ENCODE measurements around the gene ZSCAN23. TPM values are rescaled to one million over a fixed set of nuclear protein-coding genes. Genes with fewer than 3 reads are reported as not detected.

Gene ZSCAN23
- total and polyA plus RNA-seq, 2 of the 8 experiments (the other 6 are each of a cell fraction or from before 2014, with no cell fraction given): 0.74 to 5.3 TPM

DNA sequence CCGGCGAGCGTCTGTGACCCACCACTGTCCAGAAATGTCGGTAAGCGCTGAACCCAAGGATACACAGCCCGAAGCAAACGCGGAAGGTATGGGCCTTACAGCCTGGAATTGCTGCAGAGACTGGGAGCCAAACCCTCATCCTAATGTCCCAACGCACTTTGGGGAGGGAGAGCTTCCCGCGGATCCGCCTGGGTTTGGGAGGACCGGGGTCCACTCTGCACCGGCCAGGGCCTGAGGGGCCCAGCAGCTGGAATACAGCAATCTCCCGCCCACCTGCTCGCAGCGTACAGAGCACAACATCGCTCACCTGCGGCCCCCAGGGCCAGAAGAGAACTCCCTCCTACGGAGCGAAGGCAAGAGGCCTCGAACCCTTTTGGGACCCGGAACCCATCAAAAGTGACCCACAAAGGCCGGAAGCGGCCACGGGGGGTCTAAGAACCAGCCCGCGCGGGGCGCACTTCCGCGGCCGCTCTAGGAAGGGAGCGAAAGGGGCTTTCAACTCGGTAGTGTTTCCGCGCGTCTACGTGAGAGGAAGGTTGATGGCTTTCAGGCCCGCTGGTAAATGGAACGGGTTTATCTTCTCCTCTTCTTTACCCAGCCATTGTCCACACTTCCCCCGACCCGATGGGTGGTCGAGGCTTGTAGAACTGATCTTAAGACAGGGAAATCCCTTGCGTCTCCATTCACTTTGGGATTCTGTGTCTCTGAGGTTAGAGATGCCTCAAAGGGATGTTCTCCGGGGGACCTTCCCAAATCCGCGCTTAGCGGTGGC lies 43.8 kb downstream of the ZSCAN23 start, which contains the start of gene ZSCAN12:
ZSCAN12 (minus strand) TSS at position 398 of the 772 bp plus-strand sequence. CDS start 1,342 bp downstream, outside the sequence.
- ChIA-PET POLR2A (ENCODE audit: partially characterized antibody) (interaction anchor here (0.7 to 7.1 kb wide), 10 partner anchors 10 to 223 kb away, joined by 3 to 62 read pairs (median 4); partner anchors contain the start of gene ZSCAN23), CTCF (ENCODE audit: partially characterized antibody) (interaction anchor here (0.6 to 1.9 kb wide), 5 partner anchors 16 to 143 kb away, joined by 3 to 9 read pairs (median 3); partner anchors contain the start of gene ZSCAN23)
- no peaks in the 10 kb centered on the region for H3K9me3 ChIP-seq (ENCODE audit: insufficient read depth in 2 of 2, low read depth in 1 of 2, low read length in 1 of 2)
- H2BK120ac ChIP-seq (replicated peaks; ENCODE audit: low read depth, low read length): peak within 1 kb of the TSS; percentile 34
- DNase-seq (ENCODE audit: low read depth in 1 of 2, low spot score in 2 of 2) (peak; percentile 62 to 91), FAIRE-seq (peak; percentile 77)
- H3K56ac ChIP-seq (replicated peaks; ENCODE audit: insufficient read length, low read depth, low read length): peak within 1 kb of the TSS; percentile 71
- peak within 1 kb of the TSS; percentile 99 for H2AFZ ChIP-seq (ENCODE audit: low read length)
- H3K4ac ChIP-seq (replicated peaks; ENCODE audit: insufficient read length, low read depth, low read length): no peak within 1 kb of the TSS
- peaks cover 0 to 3% (median 0%) of the 10 kb centered on the region in 4 experiments; a peak in 2 of 7 replicates for H3K27me3 ChIP-seq (replicated peaks in 1 of 4; ENCODE audit: control insufficient read depth in 3 of 4, extremely low read depth in 1 of 4, insufficient read depth in 3 of 4, low read length in 3 of 4)
- H3K4me1 ChIP-seq (replicated peaks in 1 of 4; ENCODE audit: control insufficient read depth in 3 of 4, insufficient read depth in 4 of 4, low read length in 3 of 4): peaks cover 0 to 2% (median 0%) of the 10 kb centered on the region in 4 experiments; a peak in 4 of 7 replicates
- peaks cover 0 to 41% of the 10 kb centered on the region in 2 experiments; a peak in 3 of 4 replicates for H3K79me2 ChIP-seq (ENCODE audit: control insufficient read depth in 1 of 2, insufficient read depth in 2 of 2, low read length in 2 of 2)
- peak within 1 kb of the TSS; percentile 97 for H3K18ac ChIP-seq (ENCODE audit: extremely low read depth, low read length)
- peak within 1 kb of the TSS; percentile 34; the same call in 1 of the 2 replicates for H2BK20ac ChIP-seq (ENCODE audit: low read length)
- peaks cover 2 to 17% (median 9%) of the 10 kb centered on the region in 4 experiments; a peak in 5 of 8 replicates for H3K36me3 ChIP-seq (ENCODE audit: control insufficient read depth in 2 of 4, insufficient read depth in 4 of 4, low read length in 3 of 4)
- peak within 1 kb of the TSS; percentile 77 for H4K5ac ChIP-seq (ENCODE audit: insufficient read length, low read depth, low read length)
- H3K14ac ChIP-seq (ENCODE audit: insufficient read length): no peak within 1 kb of the TSS
- no peak within 1 kb of the TSS for H3K23ac ChIP-seq (ENCODE audit: insufficient read length)
- H4K8ac ChIP-seq (ENCODE audit: extremely low read depth, insufficient read depth, low read length): peak within 1 kb of the TSS; percentile 69; the same call in 1 of the 2 replicates
- H2BK15ac ChIP-seq (ENCODE audit: low read length): peak within 1 kb of the TSS; percentile 31
- H3K27ac ChIP-seq (ENCODE audit: low read depth, low read length): peak within 1 kb of the TSS; percentile 80
- no peaks in the 10 kb centered on the region for H3K23me2 ChIP-seq (ENCODE audit: low read depth, low read length)
- H3K79me1 ChIP-seq (ENCODE audit: low read depth, low read length): no peaks in the 10 kb centered on the region
- peak within 1 kb of the TSS; percentile 67 to 97 (median 93) for H3K4me3 ChIP-seq (ENCODE audit: extremely low read depth in 1 of 4, insufficient read depth in 2 of 4, low read depth in 3 of 4, low read length in 4 of 4)
- peaks cover 0 to 1% of the 10 kb centered on the region in 2 experiments for H4K20me1 ChIP-seq (replicated peaks in 1 of 2; ENCODE audit: control insufficient read depth in 1 of 2, insufficient read depth in 2 of 2, low read length in 2 of 2)
- peak within 1 kb of the TSS; percentile 65 to 91 for H3K4me2 ChIP-seq (ENCODE audit: insufficient read depth in 1 of 2, low read depth in 2 of 2, low read length in 2 of 2)
- no peak within 1 kb of the TSS for H2AK5ac ChIP-seq (ENCODE audit: low read depth, low read length)
- peak within 1 kb of the TSS; percentile 84 for H2BK5ac ChIP-seq (ENCODE audit: low read depth, low read length)
- 1% methylated on average over 44 of the region's 49 CpGs; no CpG with 5 or more reads in 1 of the 2 experiments for WGBS, 2 experiments (ENCODE audit: extremely low coverage in 1 of 2, insufficient coverage in 1 of 2, insufficient read length in 1 of 2, insufficient replicate concordance in 2 of 2, low coverage in 1 of 2, low lambda C conversion rate in 2 of 2, missing lambda C conversion rate in 1 of 2)
- peak within 1 kb of the TSS; percentile 78 to 88 (median 82) for H3K9ac ChIP-seq (replicated peaks in 1 of 4; ENCODE audit: extremely low read depth in 1 of 4, low read depth in 3 of 4, low read length in 3 of 4)
- no peak within 1 kb of the TSS for H2BK12ac ChIP-seq (ENCODE audit: low read depth, low read length)
- H4K91ac ChIP-seq (replicated peaks; ENCODE audit: insufficient read length, low read length): peak within 1 kb of the TSS; percentile 32
- peak; percentile 61 for TF ChIP-seq CTBP2 (IDR thresholded peaks at IDR 0.05; ENCODE audit: borderline replicate concordance, insufficient read depth, insufficient read length, low read length)
- no peak; the same call in 1 of the 2 replicates for TF ChIP-seq TEAD4 (IDR thresholded peaks at IDR 0.05; ENCODE audit: low read depth, low read length)
- peak; percentile 90 for TF ChIP-seq ASH2L (IDR thresholded peaks at IDR 0.05; ENCODE audit: low read length)
- peak; percentile 82 for TF ChIP-seq PHF8 (conservative IDR thresholded peaks at IDR 0.05; ENCODE audit: low read depth, low read length)
- TF ChIP-seq TAF7 (optimal IDR thresholded peaks at IDR 0.05; ENCODE audit: borderline replicate concordance, low read depth, low read length): peak; percentile 72
- TF ChIP-seq SAP30 (IDR thresholded peaks at IDR 0.05; ENCODE audit: insufficient read depth, insufficient replicate concordance, low read length): peak; percentile 24
- TF ChIP-seq BRCA1 (IDR thresholded peaks at IDR 0.05; ENCODE audit: low read depth, low read length): no peak
- no peak for TF ChIP-seq MAFK (IDR thresholded peaks at IDR 0.05; ENCODE audit: low read depth, low read length)
- TF ChIP-seq JUND (IDR thresholded peaks at IDR 0.05; ENCODE audit: low read length): no peak
- peak; percentile 48; the same call in 1 of the 2 replicates for TF ChIP-seq SP1 (IDR thresholded peaks at IDR 0.05; ENCODE audit: low read depth, low read length)
- TF ChIP-seq RBBP5 (IDR thresholded peaks at IDR 0.05; ENCODE audit: borderline replicate concordance, low read depth, low read length): peak; percentile 86; the same call in 1 of the 2 replicates

Measured in H1 (cell line).